NCI-H524 (cell line): ENCODE data around the gene FAM227B.
A peak's percentile ranks its signal among the peaks of the same experiment; 100 is the strongest.
"Not testable (repeated sequence)": the region's sequence is repeated elsewhere in the genome, so short reads cannot be mapped to it uniquely, and the experiment has no call there.

Experiments
- DNase-seq, 2 experiments: peaks; one replicate each; lab custom pipeline; 2025; lab: John Stamatoyannopoulos, UW

FAM227B gene, protein sequence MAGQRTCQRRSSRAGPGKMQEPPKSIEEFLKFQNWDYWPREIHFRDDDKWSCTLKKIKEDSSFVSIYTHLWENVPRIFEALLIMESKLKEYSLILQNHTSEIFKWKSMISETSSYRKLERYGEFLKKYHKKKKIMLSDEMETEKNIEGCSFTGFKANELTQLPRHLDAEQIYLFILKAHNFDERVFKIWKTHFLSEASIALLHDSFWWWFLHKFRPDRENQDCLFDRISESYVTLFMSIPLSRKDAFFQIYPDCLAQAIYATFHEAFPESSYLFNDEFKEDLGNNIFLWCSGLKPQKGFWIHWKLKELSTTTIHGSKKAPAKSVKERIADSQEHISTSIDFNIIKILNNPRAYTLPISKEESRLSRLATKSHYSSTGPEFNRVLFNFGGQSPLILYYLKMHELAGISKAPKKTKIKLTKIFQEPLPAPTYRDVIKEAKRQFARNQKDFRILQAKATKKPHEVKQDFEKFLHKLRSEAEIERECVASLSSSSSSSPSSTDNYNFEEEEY

DNA sequence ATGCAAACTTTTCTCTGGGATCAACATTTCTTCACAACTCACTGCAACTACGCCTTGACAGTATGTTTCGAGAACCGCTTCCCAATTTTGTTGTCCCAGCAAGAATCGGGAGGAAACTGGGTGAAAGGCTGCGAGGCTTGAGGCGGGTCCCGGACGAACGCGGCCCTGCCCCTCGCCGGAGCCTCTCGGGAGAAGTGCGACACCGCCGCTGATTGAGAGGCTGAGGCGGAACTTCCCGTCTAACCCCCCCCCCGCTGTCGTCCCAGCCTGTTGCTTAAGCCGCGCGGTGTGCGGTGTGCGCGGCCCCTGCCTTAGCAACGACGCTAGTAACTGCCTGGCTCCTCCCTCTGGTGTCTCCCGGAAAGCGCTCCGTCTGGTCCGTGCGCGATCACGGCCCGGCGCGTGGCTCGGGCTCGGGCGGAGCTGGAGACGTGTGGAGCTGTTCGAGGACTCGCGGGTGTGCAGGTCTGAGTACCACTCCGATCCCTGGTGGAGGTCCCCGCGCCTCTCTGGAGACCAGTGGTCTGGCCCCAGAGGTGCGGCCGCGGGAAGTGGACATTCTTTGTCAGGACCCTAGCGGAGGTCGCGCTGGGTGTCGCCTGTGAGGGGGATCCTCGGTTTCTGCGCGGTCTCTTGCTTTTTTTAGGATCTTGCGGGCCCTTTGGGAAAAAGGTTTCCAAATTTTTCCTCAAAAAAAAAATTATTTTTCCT lies at the start of gene FAM227B, which contains the start of gene DTWD1:
TSS of gene FAM227B (minus strand) at position 161 of the 711 bp plus-strand sequence. CDS start 5,647 bp downstream, outside the sequence.
TSS of gene DTWD1 (plus strand) at position 391 of the 711 bp plus-strand sequence. CDS start 4,120 bp downstream, outside the sequence.
- peak; percentile 97 to 99 for DNase-seq

DNA sequence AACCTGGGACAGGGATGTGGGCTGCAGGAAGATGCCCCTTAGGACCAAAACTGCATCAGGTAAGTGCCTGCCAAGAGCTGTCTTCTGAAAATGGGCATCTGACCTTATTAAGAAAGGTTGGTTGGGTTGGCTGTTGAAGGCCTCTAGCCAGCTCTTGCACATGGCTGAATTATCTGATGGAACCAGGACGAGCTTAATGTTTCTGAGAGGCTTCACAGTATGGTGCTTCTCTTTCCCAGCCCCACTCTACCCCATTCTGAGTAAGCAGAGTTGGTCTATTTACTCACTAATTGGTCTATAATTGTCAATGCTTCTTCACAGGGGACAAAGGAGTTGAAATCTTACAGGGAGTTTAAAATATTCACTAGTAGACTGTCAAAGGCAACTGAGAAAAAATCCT lies 48.7 kb upstream of the FAM227B start:
- DNase-seq = no peak

DNA sequence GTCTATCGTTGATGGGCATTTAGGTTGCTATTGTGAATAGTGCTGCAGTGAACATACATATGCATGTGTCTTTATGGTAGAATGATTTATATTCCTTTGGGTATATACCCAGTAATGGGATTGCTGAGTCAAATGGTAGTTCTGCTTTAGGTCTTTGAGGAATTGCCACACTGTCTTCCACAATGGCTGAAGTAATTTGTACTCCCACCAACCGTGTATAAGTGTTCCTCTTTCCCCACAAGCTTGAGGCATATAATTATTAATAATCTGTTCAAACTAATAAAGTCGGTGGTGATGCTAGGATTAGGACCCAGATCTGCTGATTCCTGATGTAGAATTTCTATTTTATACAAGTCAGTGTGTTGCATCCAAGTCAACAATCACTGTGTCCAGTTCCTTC lies 45.9 kb upstream of the FAM227B start:
- not testable (repeated sequence) for DNase-seq

DNA sequence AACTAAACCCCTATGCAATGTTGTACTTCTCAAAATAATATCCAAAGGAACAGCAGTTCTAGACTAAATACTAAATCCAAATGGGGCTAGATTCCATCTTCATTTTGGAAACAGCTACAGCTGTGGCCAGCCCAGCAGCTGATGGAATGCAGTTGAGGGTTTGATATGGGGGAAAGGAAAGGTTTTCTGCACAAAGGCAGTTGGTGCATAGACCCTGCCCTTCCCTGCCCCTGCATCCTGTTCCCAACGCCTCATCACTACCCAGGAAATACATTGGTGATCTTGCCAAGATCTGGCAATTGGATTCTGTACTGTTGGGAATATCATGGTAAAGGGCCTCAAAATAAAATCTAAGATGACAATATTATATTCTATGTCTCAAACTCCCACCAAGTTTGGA lies 44.1 kb upstream of the FAM227B start:
- no peak for DNase-seq

DNA sequence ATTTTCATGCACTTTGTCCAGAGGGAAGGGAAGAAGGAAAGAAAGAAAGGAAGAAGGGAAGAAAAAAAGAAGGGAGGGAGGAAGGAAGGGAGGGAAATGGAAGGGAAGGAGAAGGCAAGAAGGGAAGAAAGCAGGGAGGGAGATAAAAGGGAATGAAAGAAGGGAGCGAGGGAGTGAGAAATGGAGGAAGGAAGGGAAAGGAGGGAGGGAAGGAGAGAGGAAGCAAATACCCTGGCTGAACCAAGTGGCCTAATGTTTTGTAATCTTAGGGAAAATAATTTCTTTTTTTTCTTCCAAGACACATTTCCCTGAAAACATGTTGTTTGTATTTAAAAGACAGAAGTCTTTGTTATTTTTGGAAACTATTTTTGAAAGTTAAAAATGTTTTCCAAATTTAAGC lies 36.1 kb upstream of the FAM227B start:
- DNase-seq = no peak

DNA sequence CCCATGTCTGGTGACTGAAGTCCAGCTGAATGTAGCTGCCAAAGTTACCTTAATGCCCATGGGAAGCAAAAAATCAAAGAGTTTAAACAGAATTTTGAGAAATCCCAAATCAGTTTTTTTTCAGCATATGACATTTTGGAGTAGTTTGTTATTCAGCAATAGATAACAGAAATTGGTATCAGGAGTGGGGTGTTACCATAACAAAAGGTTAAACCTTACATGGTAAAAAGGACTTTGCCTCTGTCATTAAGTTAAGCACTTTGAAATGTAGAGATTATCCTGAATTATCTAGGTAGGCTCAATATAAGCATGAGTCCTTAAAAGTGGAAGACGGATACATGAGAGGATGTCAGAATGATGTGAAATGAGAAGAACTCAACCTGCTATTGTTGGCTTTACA lies 32.3 kb upstream of the FAM227B start:
- DNase-seq = no peak

DNA sequence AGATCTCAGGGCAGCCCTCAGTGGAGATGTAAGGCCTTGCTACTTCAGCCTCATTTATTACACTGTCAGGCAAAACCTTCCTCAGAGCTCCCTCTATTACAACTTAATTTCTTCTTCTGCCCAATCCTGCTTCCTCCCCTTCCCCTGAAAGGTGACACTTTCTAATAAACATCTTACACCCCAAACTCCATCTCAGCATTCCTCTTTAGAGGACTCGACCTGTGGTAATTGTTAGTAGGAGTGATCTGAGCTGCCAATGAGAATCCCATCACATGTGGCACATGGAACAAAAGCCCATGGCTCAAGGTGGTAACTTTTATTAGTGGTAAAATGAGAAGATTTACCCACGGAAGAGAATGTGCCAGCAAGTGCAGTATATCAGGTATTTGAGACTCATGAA lies 30.1 kb upstream of the FAM227B start:
- DNase-seq = no peak

DNA sequence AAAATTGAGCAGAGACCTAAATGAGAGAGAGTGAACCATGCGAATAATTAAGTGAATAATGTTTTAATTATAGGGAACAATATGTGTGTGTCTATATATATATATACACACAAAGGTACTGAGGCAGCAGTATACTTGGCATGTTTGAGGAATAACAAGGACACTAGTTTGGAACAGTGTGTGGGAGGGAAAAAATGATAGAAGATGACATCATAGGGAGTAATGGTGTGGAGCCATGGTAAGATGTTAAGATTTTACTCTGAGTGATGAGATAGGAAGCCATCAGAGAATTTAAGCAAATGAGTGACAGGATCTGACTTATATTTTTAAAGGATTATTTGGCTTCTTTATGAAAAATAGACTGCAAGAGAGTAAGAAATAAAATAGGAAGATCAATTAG lies 29.4 kb upstream of the FAM227B start:
- DNase-seq = no peak

DNA sequence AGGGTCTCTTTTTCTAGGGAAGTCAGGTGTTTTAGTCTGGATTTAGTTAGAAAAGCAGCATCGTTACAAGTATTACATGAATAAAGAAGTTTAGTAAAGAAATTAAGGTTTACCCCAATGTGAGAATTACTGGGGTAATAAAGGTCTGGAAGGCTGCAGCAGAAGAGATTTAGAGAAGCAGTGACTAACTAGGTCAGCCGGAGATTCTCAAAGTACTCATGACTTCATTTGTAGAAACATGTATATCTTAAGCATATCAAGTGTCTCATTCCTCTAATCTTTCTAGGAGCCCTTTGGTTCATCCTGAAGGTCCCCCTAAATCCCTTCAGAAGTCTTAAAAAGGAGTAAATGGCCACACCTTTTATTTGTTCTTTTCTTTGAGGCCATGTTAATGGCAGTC lies 26.3 kb upstream of the FAM227B start:
- peak; percentile 2 to 46 for DNase-seq

DNA sequence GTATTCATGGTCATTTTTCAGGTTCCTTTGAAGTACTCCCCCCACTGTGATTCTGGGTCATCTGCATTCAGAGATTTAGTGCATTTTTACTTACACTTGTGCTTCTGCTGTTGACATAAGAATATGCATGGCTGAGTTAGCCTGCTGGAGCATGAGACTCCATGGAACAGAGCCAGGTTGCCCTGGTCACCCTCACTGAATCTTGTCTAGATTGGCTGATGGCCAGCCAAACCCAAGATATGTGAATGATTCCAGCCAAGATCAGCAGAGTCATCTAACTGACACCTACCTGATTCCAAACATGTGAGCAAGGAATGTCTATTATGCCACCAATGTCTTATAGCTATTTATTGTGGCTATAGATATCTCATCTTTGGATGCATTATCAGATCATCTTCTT lies 25.3 kb upstream of the FAM227B start:
- peak in 1 of 2 experiments; percentile 79 for DNase-seq

DNA sequence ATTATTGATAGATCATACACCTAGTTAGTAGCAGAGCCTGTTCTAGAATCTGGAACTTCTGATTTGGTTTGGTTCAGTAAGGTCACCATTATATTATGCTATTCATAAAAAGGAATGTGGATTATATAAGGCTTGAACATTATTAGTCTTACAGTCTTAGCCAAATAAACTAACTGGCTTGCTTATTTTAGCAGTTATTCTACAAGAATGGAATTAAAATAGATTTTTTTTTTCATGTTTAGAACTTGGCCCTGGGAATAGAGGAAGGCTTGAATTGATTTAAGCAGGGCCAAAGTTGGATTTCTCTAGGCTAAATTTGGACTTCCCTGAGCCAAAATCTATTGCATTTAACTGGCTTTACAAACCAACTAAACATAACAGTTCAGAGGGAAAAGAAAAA lies 24.7 kb upstream of the FAM227B start:
- DNase-seq = no peak

DNA sequence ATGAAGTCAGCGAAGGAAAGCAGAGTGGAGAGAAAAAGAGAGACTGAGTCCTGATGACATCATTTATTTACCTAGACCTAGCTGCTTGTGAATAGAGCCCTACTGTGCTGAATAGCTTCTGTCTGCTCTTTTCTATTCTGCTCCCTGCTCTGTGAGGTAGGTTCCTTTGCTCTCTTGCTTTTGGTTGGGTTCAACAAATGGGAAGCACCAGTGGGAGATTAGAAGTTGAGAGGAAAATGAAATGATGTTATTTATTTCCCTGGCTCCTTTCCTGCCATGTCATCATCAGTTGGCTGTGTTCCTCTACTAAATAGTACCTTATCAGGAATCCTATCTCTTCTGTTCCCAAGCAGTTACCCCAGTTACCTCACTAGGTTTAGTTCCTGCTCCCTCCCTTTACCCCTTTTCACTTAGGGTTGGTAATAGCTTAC lies 23.8 kb upstream of the FAM227B start:
- no peak for DNase-seq

DNA sequence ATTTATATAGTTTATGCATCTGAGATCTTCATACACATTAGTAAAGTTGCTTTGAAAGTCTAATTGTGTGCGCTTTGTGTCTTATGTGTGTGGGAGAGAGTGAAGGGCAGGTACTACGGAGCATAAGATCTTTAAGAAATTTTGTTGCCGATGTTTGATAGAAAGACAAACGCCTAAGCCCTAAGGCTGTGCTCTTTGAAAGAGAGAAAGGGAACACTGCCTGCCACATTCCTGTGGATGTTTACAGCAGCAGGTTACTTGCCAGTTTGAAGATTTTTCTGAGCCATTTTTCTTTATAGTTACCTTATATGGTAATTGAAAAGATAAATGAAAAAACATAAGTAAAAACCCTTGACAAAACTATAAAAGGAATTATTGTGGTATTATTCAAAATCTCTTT lies 17.2 kb upstream of the FAM227B start:
- DNase-seq = no peak

DNA sequence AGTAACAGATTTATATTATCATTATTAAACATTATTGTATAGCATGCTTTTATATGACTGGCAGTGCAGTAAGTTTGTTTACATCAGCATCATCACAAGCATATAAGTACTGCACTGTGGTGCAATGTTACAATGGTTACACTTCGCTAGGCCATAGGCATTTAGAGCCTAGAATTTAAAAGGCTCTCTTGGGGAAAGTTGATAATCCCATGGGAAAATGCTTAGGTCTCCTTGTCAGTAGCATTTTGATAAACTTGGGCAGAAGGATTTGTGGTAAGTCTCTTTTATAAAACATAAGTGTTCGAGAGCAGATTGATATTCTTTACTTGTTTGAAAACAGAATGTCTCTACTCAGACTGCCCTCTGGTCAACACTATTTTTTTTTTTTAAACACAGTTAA lies 7.8 kb upstream of the FAM227B start:
- no peak for DNase-seq

DNA sequence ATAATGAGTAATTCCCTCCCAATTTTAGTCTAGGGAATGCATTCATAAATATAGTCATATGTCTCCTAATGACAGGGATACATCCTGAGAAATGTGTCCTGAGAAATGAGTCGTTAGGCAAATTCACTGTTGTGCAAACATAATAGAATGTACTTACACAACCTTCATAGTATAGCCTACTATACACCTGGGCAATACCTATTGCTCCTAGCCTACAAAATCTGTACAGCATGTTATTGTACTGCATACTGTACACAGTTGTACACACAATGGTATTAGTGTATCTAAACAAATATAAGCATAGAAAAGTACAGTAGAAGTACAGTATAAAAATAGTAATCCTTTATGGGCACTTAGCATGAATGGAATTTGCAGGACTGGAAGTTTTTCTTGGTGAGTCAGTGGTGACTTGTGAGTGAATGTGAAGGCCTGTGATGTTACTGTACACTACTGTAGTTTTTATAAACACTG lies 6.8 kb upstream of the FAM227B start:
- no peak for DNase-seq

DNA sequence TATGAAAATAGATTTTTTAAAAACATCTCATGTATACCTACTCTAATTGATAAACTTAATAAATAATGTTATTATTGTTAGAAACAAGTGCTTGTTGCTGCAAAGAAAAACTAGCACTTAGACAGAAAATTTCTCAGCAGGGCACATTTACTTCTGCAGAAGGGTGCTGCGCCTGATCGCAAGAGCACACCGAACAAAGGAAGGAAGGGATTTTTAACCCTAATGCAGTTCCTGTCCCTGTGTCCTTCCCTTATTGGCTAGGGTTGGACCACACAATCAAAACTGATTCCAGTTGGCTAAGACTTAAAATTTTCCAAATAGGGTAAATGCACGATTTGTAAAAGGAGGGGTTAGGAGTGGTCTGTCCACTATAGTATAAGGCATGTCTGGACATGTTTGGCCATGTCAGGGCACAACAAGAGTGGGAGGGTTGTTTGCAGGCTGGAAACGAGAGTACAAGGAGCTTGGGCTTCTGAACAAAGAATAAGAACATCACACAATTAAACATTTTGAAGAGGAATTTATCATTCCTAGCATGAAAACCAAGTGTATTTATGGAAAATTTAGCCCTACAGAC lies 4.9 kb upstream of the FAM227B start:
- no peak for DNase-seq

DNA sequence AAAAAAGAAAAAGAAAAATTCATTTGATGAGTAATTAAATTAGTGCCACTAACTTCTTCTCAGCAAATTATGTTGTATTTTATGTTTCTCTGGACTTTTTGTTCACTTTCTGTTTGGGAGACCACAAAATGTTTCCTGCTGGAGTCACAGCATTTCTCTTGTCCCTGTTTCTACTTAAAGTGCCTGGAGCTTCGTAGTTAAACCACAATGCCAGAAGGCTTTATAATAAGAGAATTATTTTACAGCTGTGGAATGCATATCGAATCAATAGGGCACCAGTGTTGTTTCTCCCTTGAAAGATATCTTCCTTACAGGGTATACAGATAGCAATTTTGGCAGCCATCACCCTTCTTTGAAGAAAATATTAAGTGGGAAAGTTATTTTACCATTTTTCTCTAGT lies 3.4 kb upstream of the FAM227B start:
- DNase-seq = no peak

DNA sequence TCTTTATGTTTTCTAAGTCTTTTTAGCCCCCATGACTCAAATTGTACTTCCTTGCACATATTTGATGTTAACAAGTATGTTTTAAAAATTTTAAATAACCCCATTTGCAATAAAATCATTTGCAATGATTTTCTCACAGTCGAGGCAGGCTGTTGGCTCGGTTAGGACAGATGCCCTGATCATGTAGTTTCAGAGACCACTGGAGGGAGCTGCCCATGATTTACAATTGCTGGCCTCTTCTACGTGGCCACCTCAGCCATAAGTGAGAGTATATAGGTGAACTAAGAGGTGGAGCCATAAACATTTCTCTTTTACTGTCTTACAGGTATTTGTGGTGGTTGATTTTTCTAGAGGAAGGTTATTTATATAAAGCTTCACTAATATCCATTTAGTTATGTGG lies 1.9 kb upstream of the FAM227B start:
- DNase-seq = no peak

DNA sequence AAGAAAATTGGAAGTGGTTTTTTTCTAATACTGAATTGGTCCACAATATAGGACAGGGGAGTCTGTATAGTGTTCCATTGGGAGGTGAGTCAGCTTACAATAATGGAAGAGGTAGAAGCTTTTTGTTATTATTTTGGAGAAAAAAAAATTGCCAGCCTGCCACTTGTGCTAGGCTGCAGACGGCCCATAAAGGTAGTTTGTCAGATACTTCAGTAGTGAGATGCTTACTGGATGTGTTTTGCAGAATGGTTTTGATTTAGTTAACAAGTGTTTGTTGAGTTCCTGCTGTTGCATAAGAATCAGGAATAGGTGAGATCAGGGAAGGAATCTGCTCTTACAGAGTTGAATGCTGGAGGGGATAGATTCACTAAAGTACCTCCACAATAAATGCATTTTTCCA lies 1.3 kb upstream of the FAM227B start:
- no peak for DNase-seq

DNA sequence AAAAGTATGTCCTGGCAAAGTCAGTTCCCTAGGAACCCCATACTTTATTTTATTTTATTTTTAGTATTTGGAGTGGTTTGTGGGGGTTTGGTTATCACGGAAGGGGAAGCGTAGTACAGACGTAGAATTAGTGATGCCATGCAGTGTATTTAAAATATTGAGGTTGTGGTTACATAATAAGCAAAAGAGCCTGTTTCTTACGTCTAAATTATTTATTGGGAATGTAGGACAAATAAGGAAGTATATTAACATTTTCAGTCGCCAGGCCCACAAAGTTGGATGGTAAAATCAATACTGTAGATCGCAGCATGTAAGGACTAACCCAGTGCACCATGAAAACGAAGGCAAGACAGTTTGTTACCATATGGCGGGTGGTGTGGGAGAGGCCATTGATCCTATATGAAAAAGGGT lies 788 bp upstream of the FAM227B start:
- peak; percentile 29 to 58 for DNase-seq

DNA sequence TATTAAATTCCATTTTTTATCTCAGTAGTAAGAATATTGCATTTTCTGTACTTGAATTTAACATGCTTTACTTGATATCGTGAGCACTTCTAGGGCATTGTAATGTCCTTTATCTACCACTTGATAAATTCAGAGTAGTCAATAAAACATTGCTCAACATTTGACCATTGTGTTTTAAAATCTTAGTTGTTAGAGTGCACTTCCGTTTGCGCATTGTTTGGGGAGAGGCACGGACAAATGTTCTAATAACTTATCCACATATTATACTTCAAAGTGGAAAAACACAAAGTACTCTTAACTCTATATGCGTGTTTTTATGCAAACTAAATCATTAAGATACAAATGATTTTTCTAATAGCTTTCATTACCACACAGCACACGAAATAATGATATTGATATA lies 419 bp downstream of the FAM227B start:
- peak in 1 of 2 experiments; percentile 14 for DNase-seq

DNA sequence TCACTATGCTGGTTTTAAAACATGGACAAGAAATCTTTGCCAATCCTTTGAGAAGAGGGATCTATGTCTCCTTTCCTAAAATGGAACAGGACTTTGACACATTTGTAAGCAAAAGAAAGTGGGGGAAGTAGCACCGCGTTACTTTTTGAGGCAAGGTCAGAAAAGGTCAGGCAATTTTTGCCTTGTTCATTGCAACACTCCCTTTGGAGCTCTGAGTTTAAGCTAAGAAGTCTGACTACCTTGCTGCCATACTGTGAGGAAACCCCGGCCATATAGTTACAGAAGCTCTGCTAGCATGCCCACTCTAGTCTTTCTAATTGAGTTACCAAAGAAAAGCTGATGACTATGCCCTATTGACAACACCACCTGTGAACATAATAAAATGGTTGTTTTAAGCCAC lies 1.4 kb downstream of the FAM227B start:
- DNase-seq = no peak

DNA sequence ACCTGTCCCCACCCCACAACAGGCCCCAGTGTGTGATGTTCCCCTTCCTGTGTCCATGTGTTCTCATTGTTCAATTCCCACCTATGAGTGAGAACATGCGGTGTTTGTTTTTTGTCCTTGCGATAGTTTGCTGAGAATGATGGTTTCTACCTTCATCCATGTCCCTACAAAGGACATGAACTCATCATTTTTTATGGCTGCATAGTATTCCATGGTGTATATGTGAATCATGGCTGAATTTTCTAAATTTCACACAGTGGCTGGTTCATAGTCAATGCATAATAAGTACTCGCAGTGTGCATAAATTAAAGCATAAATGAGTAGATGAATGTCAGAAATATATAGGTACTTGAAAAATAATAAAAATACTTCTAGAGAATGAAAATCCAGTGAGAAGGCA lies 8.4 kb downstream of the FAM227B start:
- DNase-seq = not testable (repeated sequence)
